ENCODE results near the gene RNF11.

The RNF11 gene

DNA sequence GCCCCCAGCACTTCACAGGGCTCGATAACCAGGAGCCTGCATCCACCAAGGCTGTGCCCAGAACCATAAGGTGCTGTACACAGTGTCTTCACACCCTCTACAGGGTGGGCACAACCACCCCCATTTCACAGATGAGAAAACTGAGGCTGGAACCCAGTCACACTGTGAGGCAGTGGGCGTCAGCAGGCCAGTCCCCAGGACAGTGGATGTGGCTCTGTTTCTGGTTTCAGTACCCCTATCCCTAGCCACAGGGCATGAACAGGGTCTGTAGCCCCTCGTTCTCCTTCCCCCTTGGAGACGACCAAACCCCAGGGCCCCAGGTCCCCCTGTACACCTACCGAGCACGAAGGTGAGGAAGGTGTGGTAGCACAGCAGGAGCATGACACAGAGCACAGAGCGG, 66.7 kb downstream of the RNF11 start:
- Mint-ChIP-seq H3K4me1 (ENCODE audit: low read depth) (peaks cover 34% of the 10 kb centered on the region), H3K9me3 (no peaks in the 10 kb centered on the region), H3K27ac (no peak overlapping the region), H3K4me3 (no peak overlapping the region), H3K36me3 (ENCODE audit: low read depth) (no peaks in the 10 kb centered on the region), H3K27me3 (no peaks in the 10 kb centered on the region)

DNA sequence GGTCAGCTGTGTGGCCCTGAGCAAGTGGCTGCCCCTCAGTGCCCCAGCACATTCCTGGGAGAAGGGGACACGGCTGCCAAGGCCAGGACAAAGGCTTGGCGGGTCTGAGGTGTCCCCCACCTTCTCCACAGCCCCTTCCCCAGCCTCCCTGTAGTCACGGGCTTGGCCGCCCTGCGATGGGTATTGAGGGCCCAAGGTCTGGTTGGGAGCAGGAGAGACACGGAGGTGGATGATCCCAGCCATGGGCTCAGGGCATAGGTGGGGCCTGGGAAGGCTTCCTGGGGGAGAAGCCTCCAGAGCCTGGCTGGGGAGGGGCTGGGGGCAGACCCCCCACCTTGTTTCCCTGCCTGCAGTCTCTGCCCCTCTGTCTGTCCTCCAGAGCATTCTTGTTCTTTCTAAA, 67.2 kb downstream of the RNF11 start:
- Mint-ChIP-seq H3K9me3 (no peaks in the 10 kb centered on the region), H3K36me3 (ENCODE audit: low read depth) (no peaks in the 10 kb centered on the region), H3K27me3 (no peaks in the 10 kb centered on the region), H3K27ac (peak overlapping the region; percentile 90), H3K4me1 (ENCODE audit: low read depth) (peaks cover 32% of the 10 kb centered on the region), H3K4me3 (no peak overlapping the region)

DNA sequence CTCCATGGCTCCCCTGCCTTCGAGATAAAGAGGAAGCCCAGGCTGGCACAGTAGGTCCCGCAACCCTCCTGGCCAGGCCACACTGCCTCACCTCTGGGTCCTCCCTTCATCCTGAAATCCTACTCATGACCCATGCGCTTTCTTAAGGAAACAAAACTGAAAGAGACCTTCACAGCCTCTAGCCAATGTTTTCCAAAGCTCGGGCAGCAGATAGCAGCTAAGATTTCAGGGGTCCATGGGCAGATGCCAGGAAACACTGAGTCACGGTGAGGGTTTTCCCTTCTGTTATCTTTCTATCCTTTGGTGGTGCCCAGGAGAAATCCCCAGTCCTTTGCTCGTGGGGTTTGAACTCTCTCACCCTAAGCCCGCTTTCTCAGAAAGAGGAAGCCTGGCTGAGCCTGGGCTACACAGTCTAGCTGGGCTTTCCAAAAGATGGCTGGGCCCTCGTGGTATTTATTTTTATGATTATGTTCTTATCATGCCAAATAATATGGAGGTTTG, 67.7 kb downstream of the RNF11 start:
- no peaks in the 10 kb centered on the region for H3K27me3 Mint-ChIP-seq
- H3K4me1 Mint-ChIP-seq (ENCODE audit: low read depth) = peaks cover 32% of the 10 kb centered on the region
- H3K27ac Mint-ChIP-seq = peak overlapping the region; percentile 90

DNA sequence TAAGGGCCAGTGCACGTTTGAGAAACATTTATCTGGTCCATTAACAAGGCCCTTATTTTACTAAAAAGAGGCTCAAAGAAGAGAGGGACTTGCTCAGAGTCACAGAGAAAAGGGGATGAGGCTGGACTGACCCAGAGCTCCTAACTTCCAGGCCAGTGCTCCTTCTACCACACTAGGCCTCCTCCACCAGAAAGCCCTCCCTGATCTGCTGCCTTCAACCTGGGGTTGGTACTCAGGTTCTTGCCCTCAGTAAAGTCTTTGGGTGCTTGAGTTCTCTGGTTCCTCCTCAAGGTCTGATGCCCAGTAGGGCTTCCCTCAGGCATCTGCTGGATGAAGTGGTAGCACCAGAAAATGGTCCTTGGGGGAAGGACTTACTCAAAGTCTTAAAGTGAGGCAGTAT, 68.3 kb downstream of the RNF11 start:
- Mint-ChIP-seq H3K36me3 (ENCODE audit: low read depth) (no peaks in the 10 kb centered on the region), H3K27ac (peak overlapping the region; percentile 90), H3K9me3 (no peaks in the 10 kb centered on the region), H3K4me3 (no peak overlapping the region), H3K27me3 (no peaks in the 10 kb centered on the region), H3K4me1 (ENCODE audit: low read depth) (peaks cover 32% of the 10 kb centered on the region)

More for the DNA sequence above, 67.7 kb downstream of the RNF11 start:
- no peaks in the 10 kb centered on the region for H3K9me3 Mint-ChIP-seq
- no peak overlapping the region for H3K4me3 Mint-ChIP-seq
- H3K36me3 Mint-ChIP-seq (ENCODE audit: low read depth) = no peaks in the 10 kb centered on the region

DNA sequence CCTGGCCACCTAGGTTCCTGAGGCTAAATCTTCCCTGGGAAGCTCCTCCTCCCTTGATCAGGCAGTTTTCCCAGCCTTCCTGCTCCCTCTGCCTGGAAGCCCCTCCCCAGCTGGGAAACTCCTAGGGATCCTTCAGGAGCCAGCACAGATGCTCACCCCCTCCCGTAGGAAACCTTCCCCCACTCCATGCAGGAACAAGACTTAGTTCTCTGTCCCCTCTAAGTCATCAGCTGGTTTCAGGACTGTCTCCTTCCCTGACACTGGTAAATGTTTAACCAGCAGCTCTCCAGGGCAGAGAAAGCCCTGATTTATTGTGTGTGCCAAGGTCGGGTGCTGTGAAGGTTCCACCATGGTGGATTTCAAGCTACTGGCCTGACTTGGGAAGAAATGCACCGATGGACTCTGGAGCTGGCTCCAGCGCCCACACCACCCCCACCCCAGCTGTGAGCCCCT, 69.3 kb downstream of the RNF11 start:
- no peaks in the 10 kb centered on the region for H3K36me3 Mint-ChIP-seq (ENCODE audit: low read depth)
- no peaks in the 10 kb centered on the region for H3K9me3 Mint-ChIP-seq
- H3K27me3 Mint-ChIP-seq = no peaks in the 10 kb centered on the region
- no peak overlapping the region for H3K27ac Mint-ChIP-seq
- H3K4me1 Mint-ChIP-seq (ENCODE audit: low read depth) = peaks cover 31% of the 10 kb centered on the region
- no peak overlapping the region for H3K4me3 Mint-ChIP-seq

DNA sequence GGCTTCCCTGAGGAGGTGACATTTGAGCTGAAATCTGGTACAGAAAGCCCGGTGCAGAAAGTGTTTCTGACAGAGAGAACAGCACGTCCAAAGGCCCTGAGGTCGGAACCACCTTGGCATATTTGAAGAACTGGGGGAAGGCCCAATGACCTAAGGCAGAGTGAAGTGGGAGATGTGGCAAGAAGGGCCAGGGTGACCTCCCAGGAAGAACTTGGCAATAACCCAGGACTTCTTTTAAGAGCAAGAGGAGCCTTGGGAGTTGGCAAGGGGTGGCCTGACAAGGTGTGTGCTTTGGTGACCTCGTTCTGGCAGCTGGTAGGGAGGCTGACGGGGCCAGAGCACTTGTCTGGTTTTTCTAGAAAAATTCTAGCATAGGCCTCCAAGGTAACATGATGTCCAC, 70.9 kb downstream of the RNF11 start:
- Mint-ChIP-seq H3K4me1 (ENCODE audit: low read depth) (peaks cover 20% of the 10 kb centered on the region), H3K27ac (no peak overlapping the region), H3K4me3 (no peak overlapping the region), H3K36me3 (ENCODE audit: low read depth) (no peaks in the 10 kb centered on the region), H3K9me3 (no peaks in the 10 kb centered on the region), H3K27me3 (no peaks in the 10 kb centered on the region)

DNA sequence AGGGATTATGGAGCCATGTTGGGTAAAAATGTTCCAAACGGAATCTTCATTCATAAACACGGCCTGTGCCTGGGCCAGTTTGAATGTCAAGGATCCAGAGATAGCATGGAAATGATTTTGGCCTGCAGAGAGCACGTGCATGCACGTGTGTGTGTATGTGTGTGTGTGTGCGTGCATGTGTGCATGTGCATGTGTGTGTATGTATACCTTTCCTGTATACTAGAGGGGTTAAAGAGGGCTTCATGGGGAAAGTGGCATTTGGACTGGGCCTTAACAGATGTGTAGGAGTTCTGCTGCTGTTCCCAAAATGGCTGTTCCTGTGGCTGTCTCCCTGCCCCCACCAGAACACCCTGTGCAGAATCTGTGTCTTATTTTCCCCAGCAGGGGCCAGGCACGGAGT, 72.6 kb downstream of the RNF11 start:
- peaks cover 16% of the 10 kb centered on the region for H3K4me1 Mint-ChIP-seq (ENCODE audit: low read depth)
- no peak overlapping the region for H3K27ac Mint-ChIP-seq
- H3K36me3 Mint-ChIP-seq (ENCODE audit: low read depth) = no peaks in the 10 kb centered on the region
- H3K4me3 Mint-ChIP-seq = no peak overlapping the region
- no peaks in the 10 kb centered on the region for H3K27me3 Mint-ChIP-seq
- H3K9me3 Mint-ChIP-seq = no peaks in the 10 kb centered on the region

DNA sequence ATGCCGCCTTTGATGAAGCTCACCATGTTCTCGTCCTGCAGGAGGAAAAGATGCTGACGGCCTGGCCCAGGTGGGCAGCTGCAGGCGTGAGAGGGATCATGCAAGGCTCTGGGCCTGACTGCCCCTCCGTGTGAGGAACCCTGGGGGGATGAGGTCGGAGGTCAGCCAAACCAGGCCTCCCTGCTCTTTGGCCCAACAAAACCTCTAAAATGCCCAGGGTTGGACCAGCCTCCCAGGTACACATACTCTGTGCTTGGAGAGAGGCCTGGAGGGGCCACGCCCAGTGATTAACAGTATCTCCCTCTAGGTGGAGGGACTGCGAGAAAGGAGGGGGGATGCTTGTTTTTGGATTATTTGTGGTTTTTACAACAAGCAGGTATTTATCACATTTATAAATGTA, 73.2 kb downstream of the RNF11 start:
- H3K4me1 Mint-ChIP-seq (ENCODE audit: low read depth) = peaks cover 13% of the 10 kb centered on the region

DNA sequence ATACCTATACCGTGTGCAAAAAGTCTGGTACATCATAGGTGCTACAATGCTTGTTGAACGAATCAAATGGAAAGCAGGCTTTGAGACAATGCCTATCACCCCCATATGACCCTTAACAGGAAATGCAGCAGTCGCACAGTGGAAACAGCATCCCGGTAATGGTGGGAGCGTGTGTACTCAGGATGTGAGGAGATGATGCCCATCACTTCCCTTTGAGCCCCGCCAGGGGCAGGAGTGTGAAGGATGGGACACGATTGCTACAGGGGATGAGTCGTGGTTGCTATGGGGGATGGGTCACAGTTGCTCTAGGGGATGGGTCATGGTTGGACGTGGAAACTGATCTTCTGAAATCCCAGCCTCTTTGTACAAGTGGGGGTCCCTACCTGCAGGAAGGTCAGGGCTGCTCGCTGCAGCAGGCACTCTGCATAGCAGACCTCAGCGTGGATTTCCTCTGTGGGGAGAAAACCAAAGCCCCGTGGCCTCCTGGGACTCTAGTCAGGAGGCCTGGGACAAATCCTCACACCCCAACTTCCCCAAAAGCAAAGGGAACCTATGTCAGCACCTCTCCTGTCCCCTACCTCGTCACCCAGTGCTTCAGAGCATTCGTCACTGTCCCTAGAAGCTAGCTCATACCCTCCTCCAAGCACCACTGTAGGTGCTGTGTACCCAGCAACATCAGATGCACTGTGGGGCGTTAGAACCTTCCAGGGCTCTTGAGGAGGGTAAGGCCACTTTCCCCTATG, 75.0 kb downstream of the RNF11 start:
- no peak overlapping the region for H3K27ac Mint-ChIP-seq
- H3K36me3 Mint-ChIP-seq (ENCODE audit: low read depth) = no peaks in the 10 kb centered on the region
- no peaks in the 10 kb centered on the region for H3K9me3 Mint-ChIP-seq
- peaks cover 13% of the 10 kb centered on the region for H3K4me1 Mint-ChIP-seq (ENCODE audit: low read depth)
- H3K27me3 Mint-ChIP-seq = no peaks in the 10 kb centered on the region
- no peak overlapping the region for H3K4me3 Mint-ChIP-seq

More for the DNA sequence above, 73.2 kb downstream of the RNF11 start:
- Mint-ChIP-seq H3K27me3 (no peaks in the 10 kb centered on the region), H3K4me3 (no peak overlapping the region), H3K27ac (no peak overlapping the region), H3K9me3 (no peaks in the 10 kb centered on the region), H3K36me3 (ENCODE audit: low read depth) (no peaks in the 10 kb centered on the region)

DNA sequence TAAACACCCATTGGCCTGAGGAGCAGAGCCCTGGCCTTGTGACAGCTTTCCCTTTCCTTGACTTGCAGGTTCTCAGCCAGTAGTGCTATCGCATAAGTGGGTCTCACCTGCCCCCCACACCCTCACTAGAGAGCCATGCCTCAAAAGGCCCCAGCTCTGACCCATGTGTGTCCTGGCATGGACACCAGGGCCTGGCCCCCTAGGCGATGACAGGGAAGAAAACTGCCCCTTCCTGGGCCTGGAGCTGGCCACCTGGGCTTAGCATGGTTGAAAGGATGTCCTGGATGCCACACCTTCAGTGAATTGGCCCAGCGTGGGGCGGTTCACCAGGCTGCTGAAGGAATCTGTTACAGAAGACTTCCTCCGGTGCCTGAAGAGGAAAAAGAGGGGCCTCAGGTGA, 75.8 kb downstream of the RNF11 start:
- Mint-ChIP-seq H3K9me3 (no peaks in the 10 kb centered on the region), H3K36me3 (ENCODE audit: low read depth) (no peaks in the 10 kb centered on the region), H3K4me3 (no peak overlapping the region), H3K27ac (no peak overlapping the region), H3K27me3 (no peaks in the 10 kb centered on the region), H3K4me1 (ENCODE audit: low read depth) (peaks cover 13% of the 10 kb centered on the region)

DNA sequence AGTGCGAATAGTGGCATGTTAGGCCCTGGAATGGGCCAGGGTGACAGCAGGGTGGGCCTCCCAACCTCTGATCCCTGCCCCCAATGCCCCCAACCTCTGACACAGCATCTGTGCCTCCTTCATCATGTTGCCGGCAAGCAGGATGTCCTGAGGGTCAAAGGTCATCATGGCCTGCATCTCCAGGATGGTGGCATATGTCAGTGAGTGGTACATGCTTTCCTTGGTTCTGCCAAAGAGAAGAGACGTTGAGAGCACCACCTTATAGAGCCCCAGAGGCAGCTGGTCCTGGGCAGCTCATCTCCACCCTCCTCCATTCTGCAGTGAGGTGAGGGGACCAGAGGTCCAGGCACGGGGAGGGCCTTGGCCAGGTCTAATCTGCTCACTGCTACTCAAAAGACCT, 76.6 kb downstream of the RNF11 start:
- Mint-ChIP-seq H3K27me3 (no peaks in the 10 kb centered on the region), H3K4me3 (no peak overlapping the region), H3K36me3 (ENCODE audit: low read depth) (no peaks in the 10 kb centered on the region), H3K9me3 (no peaks in the 10 kb centered on the region), H3K27ac (no peak overlapping the region), H3K4me1 (ENCODE audit: low read depth) (peaks cover 13% of the 10 kb centered on the region)

DNA sequence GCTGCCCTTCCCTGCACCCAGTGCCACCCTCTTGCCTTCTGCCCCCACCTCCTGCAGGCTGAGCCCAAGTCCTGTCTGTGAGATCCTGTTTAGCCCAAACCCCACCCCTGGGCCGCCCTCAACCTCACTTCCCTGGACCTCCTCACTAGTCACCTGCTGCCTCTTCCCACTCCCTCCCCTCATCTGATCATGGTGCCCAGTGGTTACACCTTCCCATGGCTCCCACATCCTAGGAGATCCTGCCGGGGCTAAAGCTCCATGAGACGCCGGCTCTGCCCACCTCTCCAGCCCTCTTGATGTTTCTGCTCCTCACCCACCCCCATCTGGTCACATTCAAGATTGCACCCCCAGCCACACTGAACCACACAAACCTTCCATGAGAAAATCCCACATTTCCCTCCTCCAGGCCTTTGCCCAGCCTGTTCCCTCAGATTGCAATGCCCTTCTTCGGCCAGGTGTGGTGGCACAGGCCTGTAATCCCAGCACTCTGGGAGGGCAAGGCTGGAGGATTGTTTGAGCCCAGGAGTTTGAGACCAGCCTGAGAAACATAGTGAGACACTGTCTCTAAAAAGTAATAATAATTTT, 77.3 kb downstream of the RNF11 start:
- Mint-ChIP-seq H3K27me3 (no peaks in the 10 kb centered on the region), H3K4me3 (no peak overlapping the region), H3K9me3 (no peaks in the 10 kb centered on the region), H3K4me1 (ENCODE audit: low read depth) (peaks cover 13% of the 10 kb centered on the region), H3K36me3 (ENCODE audit: low read depth) (no peaks in the 10 kb centered on the region), H3K27ac (peak overlapping the region; percentile 14)

DNA sequence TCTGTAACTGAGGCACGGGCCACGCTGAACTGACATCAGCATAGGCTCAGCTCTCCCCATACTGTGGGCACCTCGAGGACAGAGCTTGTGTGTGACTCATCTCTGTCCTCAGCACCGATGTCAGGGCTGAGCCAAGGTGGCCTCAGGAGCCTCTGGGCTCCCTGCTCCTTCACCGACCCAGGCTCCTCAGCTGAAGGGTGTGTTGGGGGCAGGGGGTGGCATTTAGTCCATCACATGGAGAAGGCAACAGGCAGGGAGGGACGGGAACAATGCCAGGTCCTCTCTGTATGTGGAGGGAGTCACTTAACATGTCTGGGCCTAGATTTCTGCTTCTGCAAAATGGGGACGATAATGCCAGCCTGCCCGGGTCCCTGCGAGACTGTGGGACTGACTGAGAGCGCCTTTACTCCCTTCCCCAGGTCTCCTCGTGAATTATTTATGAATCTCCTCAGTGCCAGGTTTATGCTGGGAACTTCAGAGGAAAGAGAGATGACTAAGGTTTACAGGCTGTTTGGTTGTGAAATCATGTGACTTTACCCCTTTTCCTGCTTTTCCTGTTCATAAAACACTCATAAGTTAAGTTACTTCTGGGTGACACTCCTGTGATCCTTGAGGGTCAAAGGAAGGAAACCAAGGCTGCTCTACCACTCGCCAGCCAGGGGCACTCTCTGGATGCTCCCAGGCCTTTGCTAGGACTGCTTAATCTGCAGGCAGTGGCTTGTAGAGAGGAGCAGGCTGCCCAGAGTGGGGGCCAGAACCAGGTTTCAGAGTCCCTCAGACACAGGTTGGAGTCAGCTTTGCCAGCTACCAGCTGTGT, 78.1 kb downstream of the RNF11 start:
- H3K36me3 Mint-ChIP-seq (ENCODE audit: low read depth) = no peaks in the 10 kb centered on the region
- peaks cover 13% of the 10 kb centered on the region for H3K4me1 Mint-ChIP-seq (ENCODE audit: low read depth)
- H3K27me3 Mint-ChIP-seq = no peaks in the 10 kb centered on the region
- no peak overlapping the region for H3K4me3 Mint-ChIP-seq
- no peaks in the 10 kb centered on the region for H3K9me3 Mint-ChIP-seq
- H3K27ac Mint-ChIP-seq = peak overlapping the region; percentile 32

DNA sequence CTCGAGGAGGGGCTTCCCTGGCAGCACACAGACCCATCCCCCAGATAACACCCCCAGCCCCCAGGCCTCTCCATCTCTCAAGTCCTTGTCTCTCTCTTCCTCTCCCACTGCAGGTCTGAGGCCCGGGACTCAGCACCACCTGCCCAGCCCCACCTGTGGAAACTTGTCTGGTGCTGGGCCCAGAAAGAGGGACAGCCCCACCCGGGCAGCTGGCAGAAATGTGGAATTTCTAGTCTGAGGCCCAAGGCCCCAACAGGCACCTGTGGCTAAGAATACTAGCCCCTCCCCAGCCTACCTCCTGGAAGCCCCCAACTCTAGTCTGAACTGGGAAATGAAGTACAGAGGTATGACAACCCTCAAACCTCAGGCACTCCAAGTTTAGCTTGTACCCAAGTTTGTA, 78.9 kb downstream of the RNF11 start:
- Mint-ChIP-seq H3K4me3 (no peak overlapping the region), H3K27me3 (no peaks in the 10 kb centered on the region), H3K36me3 (ENCODE audit: low read depth) (no peaks in the 10 kb centered on the region), H3K4me1 (ENCODE audit: low read depth) (peaks cover 13% of the 10 kb centered on the region), H3K27ac (no peak overlapping the region), H3K9me3 (no peaks in the 10 kb centered on the region)
